Skeletal muscle satellite cell (primary cell): ENCODE results near the gene NOL3.

Source experiments
- H3K27me3 ChIP-seq: 2 replicates; pipeline ENCODE4 v1.7.0; 2013; ENCODE audit warnings: low read length; ENCODE audit not compliant: control insufficient read depth, insufficient read depth
- H3K36me3 ChIP-seq: 2 replicates; pipeline ENCODE4 v1.7.0; 2013; ENCODE audit warnings: mild to moderate bottlenecking, control low read depth, low read length; ENCODE audit not compliant: insufficient read depth
- H3K4me1 ChIP-seq: 2 replicates; pipeline ENCODE4 v1.7.0; 2013; ENCODE audit warnings: low read length; ENCODE audit not compliant: control insufficient read depth, insufficient read depth
- H3K4me2 ChIP-seq: 2 replicates; pipeline ENCODE4 v1.7.0; 2013; ENCODE audit warnings: mild to moderate bottlenecking, low read length
- H3K4me3 ChIP-seq: 2 replicates; pipeline ENCODE4 v1.7.0; 2013; ENCODE audit warnings: low read length
- H3K9ac ChIP-seq: 2 replicates; pipeline ENCODE4 v1.7.0; 2013; ENCODE audit warnings: mild to moderate bottlenecking, low read depth, low read length, moderate library complexity
- H3K9me3 ChIP-seq: replicated peaks from 2 replicates; pipeline ENCODE4 v1.7.0; 2013; ENCODE audit warnings: mild to moderate bottlenecking, control low read depth, low read length

NOL3 gene

DNA sequence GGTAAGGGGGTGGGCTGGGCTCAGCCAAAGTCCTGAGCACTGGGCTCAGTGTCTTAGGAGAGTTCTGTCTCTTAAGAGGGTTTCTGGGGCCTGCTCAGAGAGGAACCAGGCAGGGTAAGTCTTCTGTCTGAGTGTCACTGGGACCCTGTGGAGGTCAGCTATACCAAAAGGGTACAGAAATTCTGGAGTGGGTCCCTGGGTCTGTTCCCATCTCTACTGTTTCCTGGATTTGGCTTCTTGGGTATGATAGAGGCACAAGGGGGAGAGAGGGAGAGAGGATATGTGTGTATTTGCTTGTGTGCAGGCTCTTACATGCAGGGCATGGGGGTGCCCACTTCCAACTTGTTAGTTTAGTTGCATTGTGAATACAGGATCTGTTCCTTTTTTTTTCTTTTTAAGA, 23.2 kb downstream of the NOL3 start:
- H3K4me2 ChIP-seq = peak overlapping the region; percentile 90
- H3K4me3 ChIP-seq = peak overlapping the region; percentile 95
- peaks cover 55% of the 10 kb centered on the region for H3K36me3 ChIP-seq
- peaks cover 28% of the 10 kb centered on the region for H3K4me1 ChIP-seq
- H3K9me3 ChIP-seq = no peaks in the 10 kb centered on the region
- H3K9ac ChIP-seq = peak overlapping the region; percentile 99
- no peaks in the 10 kb centered on the region for H3K27me3 ChIP-seq

DNA sequence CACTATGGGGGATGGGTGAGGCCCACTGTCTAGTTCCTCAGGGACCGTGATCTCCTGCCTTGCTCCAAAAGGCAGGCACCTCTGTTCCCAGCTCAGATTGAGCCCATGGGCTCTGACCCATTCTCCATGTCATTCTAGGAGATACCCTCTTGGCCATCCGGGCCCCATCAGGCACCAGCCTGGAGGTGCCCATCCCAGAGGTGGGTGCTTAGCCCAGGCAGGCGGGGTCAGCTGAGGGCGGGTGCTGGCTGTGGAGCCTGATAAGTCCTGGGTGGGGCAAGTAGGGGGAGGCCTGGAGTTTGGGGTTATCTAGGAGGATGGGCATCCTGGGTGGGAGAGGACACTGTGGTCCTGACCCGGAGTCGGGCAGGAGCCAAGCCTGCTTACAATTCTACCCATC, 23.9 kb downstream of the NOL3 start:
- H3K9ac ChIP-seq = peak overlapping the region; percentile 99
- H3K27me3 ChIP-seq = no peaks in the 10 kb centered on the region
- H3K9me3 ChIP-seq = no peaks in the 10 kb centered on the region
- peak overlapping the region; percentile 16 for H3K4me3 ChIP-seq
- peak overlapping the region; percentile 90 for H3K4me2 ChIP-seq
- H3K4me1 ChIP-seq = peaks cover 28% of the 10 kb centered on the region
- peaks cover 56% of the 10 kb centered on the region for H3K36me3 ChIP-seq

- Histone ChIP-seq H3K9ac (no peak overlapping the region), H3K9me3 (no peaks in the 10 kb centered on the region), H3K4me2 (no peak overlapping the region), H3K4me3 (no peak overlapping the region), H3K4me1 (peaks cover 22% of the 10 kb centered on the region), H3K36me3 (peaks cover 64% of the 10 kb centered on the region), H3K27me3 (no peaks in the 10 kb centered on the region)
Measured at GRCh38 chr16:67195676-67196075, 25.3 kb downstream of the NOL3 start.

GRCh38 chr16:67196881-67197280, 26.5 kb downstream of the NOL3 start:
- no peak overlapping the region for H3K9ac ChIP-seq
- no peaks in the 10 kb centered on the region for H3K27me3 ChIP-seq
- peaks cover 16% of the 10 kb centered on the region for H3K4me1 ChIP-seq
- H3K4me3 ChIP-seq = no peak overlapping the region
- H3K4me2 ChIP-seq = no peak overlapping the region
- H3K9me3 ChIP-seq = no peaks in the 10 kb centered on the region
- peaks cover 73% of the 10 kb centered on the region for H3K36me3 ChIP-seq

DNA sequence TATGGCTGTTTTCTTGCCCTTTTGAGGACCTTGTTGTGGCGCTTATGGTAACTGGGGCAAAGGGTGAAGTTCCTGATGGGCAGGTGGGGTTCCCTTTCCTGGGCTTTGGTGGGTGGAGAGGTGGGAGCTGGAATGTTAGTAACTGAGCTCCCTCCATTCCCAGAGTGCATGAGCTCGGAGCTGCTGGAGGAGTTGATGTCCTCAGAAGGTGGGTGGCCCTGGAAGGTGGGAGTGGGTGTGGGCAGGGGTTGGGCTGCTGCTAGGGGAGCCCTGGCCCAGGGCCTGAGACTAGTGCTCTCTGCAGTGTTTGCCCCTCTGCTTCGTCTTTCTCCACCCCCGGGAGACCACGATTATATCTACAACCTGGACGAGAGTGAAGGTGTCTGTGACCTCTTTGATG, 27.4 kb downstream of the NOL3 start:
- H3K4me1 ChIP-seq = peaks cover 16% of the 10 kb centered on the region
- H3K36me3 ChIP-seq = peaks cover 73% of the 10 kb centered on the region
- H3K9ac ChIP-seq = no peak overlapping the region
- no peaks in the 10 kb centered on the region for H3K9me3 ChIP-seq
- no peak overlapping the region for H3K4me2 ChIP-seq
- H3K4me3 ChIP-seq = no peak overlapping the region
- H3K27me3 ChIP-seq = no peaks in the 10 kb centered on the region

GRCh38 chr16:67198238-67198734, 27.9 kb downstream of the NOL3 start:
- H3K9me3 ChIP-seq = no peaks in the 10 kb centered on the region
- peaks cover 69% of the 10 kb centered on the region for H3K36me3 ChIP-seq
- no peaks in the 10 kb centered on the region for H3K27me3 ChIP-seq
- H3K9ac ChIP-seq = no peak overlapping the region
- H3K4me2 ChIP-seq = no peak overlapping the region
- H3K4me3 ChIP-seq = no peak overlapping the region
- H3K4me1 ChIP-seq = peaks cover 11% of the 10 kb centered on the region

DNA sequence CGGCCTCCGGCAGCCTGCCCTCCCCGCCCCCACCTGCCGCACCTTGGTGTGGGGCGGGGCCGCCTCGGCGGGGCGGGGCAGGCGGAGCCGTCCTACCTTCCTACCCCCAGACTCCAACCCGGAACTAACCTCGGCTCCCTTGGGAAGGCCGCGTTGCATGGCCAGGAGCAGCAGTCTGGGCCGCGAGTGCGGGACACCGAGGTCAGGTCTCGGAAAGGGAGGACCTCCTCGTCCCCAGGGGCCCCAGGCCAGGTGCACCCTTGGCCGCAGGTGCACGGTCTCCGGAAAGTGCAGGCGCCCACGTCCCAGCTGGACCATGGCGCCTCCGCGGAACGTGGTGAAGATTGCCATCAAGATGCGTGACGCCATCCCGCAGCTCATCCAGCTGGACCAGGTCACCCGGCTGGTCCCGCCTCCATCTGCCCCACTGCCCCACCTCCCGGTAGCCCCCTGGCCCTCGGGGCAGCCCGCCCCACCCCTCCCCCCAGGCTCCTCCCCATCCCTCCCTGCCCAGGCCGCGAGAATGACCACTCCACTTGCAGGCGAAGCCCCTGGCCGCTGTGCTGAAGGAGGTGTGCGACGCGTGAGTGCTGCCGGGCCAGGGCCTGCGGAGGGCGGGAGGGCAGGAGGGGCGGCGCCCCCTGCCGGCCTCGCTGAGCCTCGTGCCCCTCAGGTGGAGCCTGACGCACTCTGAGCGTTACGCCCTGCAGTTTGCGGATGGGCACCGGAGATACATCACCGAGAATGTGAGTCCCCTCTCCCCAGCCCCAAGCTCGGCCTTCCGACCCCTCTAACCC, 28.9 kb downstream of the NOL3 start, which contains the start of gene ELMO3:
Gene ELMO3 (plus strand): TSS at position 121 of the 797 bp plus-strand sequence. CDS start 196 bp downstream, at position 317.
- no peak within 1 kb of the TSS for H3K4me3 ChIP-seq
- no peaks in the 10 kb centered on the region for H3K9me3 ChIP-seq
- H3K27me3 ChIP-seq = no peaks in the 10 kb centered on the region
- H3K9ac ChIP-seq = no peak within 1 kb of the TSS
- H3K4me2 ChIP-seq = no peak within 1 kb of the TSS
- peaks cover 2% of the 10 kb centered on the region for H3K4me1 ChIP-seq
- H3K36me3 ChIP-seq = peaks cover 66% of the 10 kb centered on the region

- no peak overlapping the region for H3K4me2 ChIP-seq
- no peaks in the 10 kb centered on the region for H3K9me3 ChIP-seq
- no peaks in the 10 kb centered on the region for H3K4me1 ChIP-seq
- H3K27me3 ChIP-seq = no peaks in the 10 kb centered on the region
- peaks cover 64% of the 10 kb centered on the region for H3K36me3 ChIP-seq
- H3K4me3 ChIP-seq = no peak overlapping the region
- no peak overlapping the region for H3K9ac ChIP-seq
Measured at GRCh38 chr16:67199808-67200198, 29.5 kb downstream of the NOL3 start.

DNA sequence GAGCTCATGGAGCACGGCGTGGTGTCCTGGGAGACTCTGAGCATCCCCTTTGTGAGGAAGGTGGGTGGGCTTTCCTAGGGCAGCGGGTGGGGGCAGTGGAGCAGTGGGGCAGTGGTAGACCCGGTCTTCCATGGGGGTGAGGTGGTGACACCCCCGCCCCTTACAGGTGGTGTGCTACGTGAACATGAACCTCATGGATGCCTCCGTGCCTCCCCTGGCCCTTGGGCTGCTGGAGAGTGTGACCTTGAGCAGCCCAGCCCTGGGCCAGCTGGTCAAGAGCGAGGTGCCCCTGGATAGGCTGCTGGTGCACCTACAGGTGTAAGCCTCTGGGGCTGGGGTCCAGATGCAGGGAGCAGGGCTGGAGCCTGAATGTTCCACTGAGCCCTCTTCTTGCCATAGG, 30.2 kb downstream of the NOL3 start:
- peaks cover 57% of the 10 kb centered on the region for H3K36me3 ChIP-seq

DNA sequence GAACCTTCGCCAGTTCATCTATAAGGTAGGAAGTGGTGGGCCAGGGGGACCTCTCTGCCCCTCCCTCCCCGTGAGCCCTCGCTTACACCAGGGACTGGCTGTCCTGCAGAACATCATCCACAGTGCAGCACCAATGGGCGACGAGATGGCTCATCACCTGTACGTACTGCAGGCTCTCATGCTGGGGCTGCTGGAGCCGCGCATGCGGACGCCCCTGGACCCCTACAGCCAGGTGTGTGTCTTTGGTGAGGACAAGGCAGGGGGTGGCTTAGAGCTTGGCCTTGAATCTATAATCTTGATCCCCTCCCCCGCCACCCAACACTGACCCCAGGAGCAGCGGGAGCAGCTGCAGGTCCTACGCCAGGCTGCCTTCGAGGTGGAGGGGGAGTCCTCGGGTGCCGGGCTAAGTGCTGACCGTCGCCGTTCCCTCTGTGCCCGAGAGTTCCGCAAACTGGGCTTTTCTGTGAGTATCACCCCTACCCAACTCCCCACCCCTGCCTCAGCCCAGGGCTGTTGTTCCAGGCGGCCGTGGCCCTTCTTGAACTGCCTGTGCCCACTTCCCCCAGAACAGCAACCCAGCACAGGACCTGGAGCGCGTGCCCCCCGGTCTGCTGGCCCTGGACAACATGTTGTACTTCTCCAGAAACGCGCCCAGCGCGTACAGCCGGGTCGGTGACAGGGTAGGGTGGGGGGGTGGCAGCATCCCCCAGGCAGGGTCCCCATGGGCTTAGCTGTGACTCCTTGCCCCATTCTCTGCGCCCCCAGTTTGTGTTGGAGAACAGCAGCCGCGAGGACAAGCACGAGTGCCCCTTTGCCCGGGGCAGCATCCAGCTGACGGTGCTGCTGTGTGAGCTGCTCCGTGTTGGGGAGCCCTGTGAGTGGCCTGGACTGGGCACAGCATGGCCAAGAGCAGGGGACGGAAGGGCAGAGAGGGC, 31.3 kb downstream of the NOL3 start:
- no peak overlapping the region for H3K9ac ChIP-seq
- H3K36me3 ChIP-seq = peaks cover 45% of the 10 kb centered on the region
- peaks cover 5% of the 10 kb centered on the region for H3K4me1 ChIP-seq
- H3K4me2 ChIP-seq = no peak overlapping the region
- no peak overlapping the region for H3K4me3 ChIP-seq
- H3K9me3 ChIP-seq = no peaks in the 10 kb centered on the region
- no peaks in the 10 kb centered on the region for H3K27me3 ChIP-seq

More for the DNA sequence above, 30.2 kb downstream of the NOL3 start:
- H3K27me3 ChIP-seq = no peaks in the 10 kb centered on the region
- H3K4me3 ChIP-seq = no peak overlapping the region
- no peaks in the 10 kb centered on the region for H3K4me1 ChIP-seq
- H3K4me2 ChIP-seq = no peak overlapping the region
- H3K9me3 ChIP-seq = no peaks in the 10 kb centered on the region
- H3K9ac ChIP-seq = no peak overlapping the region

GRCh38 chr16:67202426-67202825, 32.1 kb downstream of the NOL3 start:
- Histone ChIP-seq H3K9ac (no peak overlapping the region), H3K36me3 (peaks cover 37% of the 10 kb centered on the region)

More at GRCh38 chr16:67202426-67202825, 32.1 kb downstream of the NOL3 start:
- Histone ChIP-seq H3K27me3 (no peaks in the 10 kb centered on the region), H3K4me2 (no peak overlapping the region), H3K4me3 (no peak overlapping the region), H3K9me3 (no peaks in the 10 kb centered on the region), H3K4me1 (peaks cover 13% of the 10 kb centered on the region)
